ENCODE measurements around the gene PTTG1IP2.

Gene PTTG1IP2

DNA sequence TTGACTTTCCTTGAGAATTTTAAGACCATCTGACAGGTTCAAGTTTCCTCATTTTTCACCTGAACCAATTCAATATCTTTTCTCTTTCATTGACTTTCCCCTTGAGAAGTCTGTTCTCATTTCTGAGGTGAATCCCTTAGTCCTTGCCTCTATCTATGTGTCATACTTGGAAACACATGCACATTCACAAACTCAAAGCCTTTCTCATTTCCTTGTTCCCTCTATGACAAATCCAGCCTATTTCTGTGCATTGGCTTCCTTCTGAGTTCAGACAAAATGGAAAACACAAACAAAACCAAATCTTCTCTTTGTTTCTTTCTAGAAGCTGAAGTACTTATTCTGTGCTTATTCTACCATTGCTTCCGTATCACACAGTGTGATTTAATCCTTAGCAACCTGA lies 13.8 kb downstream of the PTTG1IP2 start:
- Histone ChIP-seq H3K27ac (ENCODE audit: insufficient read depth, low read depth, low read length, poor library complexity, severe bottlenecking) (no peak overlapping the region), H3K36me3 (ENCODE audit: control insufficient read depth, insufficient read depth, low read length) (no peaks in the 10 kb centered on the region), H3K4me1 (ENCODE audit: control insufficient read depth, insufficient read depth, low read length) (peaks cover 9% of the 10 kb centered on the region), H3K4me3 (ENCODE audit: insufficient read depth, low read depth, low read length) (no peak overlapping the region), H3K9me3 (ENCODE audit: control insufficient read depth, low read length) (no peaks in the 10 kb centered on the region), H3K27me3 (ENCODE audit: control insufficient read depth, insufficient read depth, low read length, poor library complexity, severe bottlenecking) (no peaks in the 10 kb centered on the region)
- 87 to 89% methylated on average over 1 of the region's 1 CpG for WGBS, 2 experiments

GRCh38 chr7:90484706-90485105 lies 15.3 kb downstream of the PTTG1IP2 start:
- Histone ChIP-seq H3K27me3 (ENCODE audit: control insufficient read depth, insufficient read depth, low read length, poor library complexity, severe bottlenecking) (no peaks in the 10 kb centered on the region), H3K36me3 (ENCODE audit: control insufficient read depth, insufficient read depth, low read length) (no peaks in the 10 kb centered on the region), H3K4me1 (ENCODE audit: control insufficient read depth, insufficient read depth, low read length) (peaks cover 9% of the 10 kb centered on the region), H3K27ac (ENCODE audit: insufficient read depth, low read depth, low read length, poor library complexity, severe bottlenecking) (no peak overlapping the region), H3K4me3 (ENCODE audit: insufficient read depth, low read depth, low read length) (no peak overlapping the region), H3K9me3 (ENCODE audit: control insufficient read depth, low read length) (no peaks in the 10 kb centered on the region)

DNA sequence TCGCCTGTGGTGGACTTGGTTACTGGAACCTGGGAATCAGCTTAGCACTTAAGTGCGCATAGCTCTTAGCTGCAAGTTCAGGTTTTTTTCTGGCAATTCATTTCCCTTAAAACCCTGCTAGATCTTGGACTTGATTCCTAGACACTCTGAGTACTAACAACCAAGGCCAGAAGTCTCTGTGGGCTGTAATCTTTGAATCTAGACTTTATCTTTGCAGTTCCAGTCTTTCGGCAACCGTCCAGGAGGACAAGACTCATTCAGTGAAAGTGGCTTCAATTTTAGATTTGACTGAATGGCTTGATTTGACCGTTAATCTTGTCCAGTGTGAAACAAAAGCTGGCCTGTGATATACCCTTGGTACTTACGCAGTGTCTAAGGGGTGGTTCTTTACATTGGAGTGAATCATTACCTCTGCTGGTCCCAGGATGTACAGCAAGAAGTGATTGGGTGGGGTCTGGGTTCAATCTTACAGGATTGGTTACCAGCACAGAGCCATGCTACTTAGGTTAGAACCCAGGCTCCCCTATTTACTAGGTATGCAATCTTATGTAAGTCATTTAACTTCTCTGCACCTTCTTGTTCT lies 16.4 kb downstream of the PTTG1IP2 start:
- no peaks in the 10 kb centered on the region for H3K9me3 ChIP-seq (ENCODE audit: control insufficient read depth, low read length)
- WGBS, 2 experiments = 78 to 80% methylated on average over 6 of the region's 6 CpGs

GRCh38 chr7:90487808-90488207 lies 18.4 kb downstream of the PTTG1IP2 start:
- H3K9me3 ChIP-seq (ENCODE audit: control insufficient read depth, low read length) = no peaks in the 10 kb centered on the region
- no peaks in the 10 kb centered on the region for H3K27me3 ChIP-seq (ENCODE audit: control insufficient read depth, insufficient read depth, low read length, poor library complexity, severe bottlenecking)
- H3K4me3 ChIP-seq (ENCODE audit: insufficient read depth, low read depth, low read length) = no peak overlapping the region
- WGBS, 2 experiments = 100% methylated on average over 1 of the region's 2 CpGs
- H3K4me1 ChIP-seq (ENCODE audit: control insufficient read depth, insufficient read depth, low read length) = peaks cover 9% of the 10 kb centered on the region
- no peaks in the 10 kb centered on the region for H3K36me3 ChIP-seq (ENCODE audit: control insufficient read depth, insufficient read depth, low read length)
- H3K27ac ChIP-seq (ENCODE audit: insufficient read depth, low read depth, low read length, poor library complexity, severe bottlenecking) = no peak overlapping the region

More for the DNA sequence above, 16.4 kb downstream of the PTTG1IP2 start:
- Histone ChIP-seq H3K27me3 (ENCODE audit: control insufficient read depth, insufficient read depth, low read length, poor library complexity, severe bottlenecking) (no peaks in the 10 kb centered on the region), H3K27ac (ENCODE audit: insufficient read depth, low read depth, low read length, poor library complexity, severe bottlenecking) (no peak overlapping the region), H3K4me3 (ENCODE audit: insufficient read depth, low read depth, low read length) (no peak overlapping the region), H3K4me1 (ENCODE audit: control insufficient read depth, insufficient read depth, low read length) (peaks cover 9% of the 10 kb centered on the region), H3K36me3 (ENCODE audit: control insufficient read depth, insufficient read depth, low read length) (no peaks in the 10 kb centered on the region)

GRCh38 chr7:90488220-90488619 lies 18.8 kb downstream of the PTTG1IP2 start:
- Histone ChIP-seq H3K4me3 (ENCODE audit: insufficient read depth, low read depth, low read length) (no peak overlapping the region), H3K9me3 (ENCODE audit: control insufficient read depth, low read length) (no peaks in the 10 kb centered on the region), H3K4me1 (ENCODE audit: control insufficient read depth, insufficient read depth, low read length) (peaks cover 6% of the 10 kb centered on the region), H3K27ac (ENCODE audit: insufficient read depth, low read depth, low read length, poor library complexity, severe bottlenecking) (no peak overlapping the region), H3K27me3 (ENCODE audit: control insufficient read depth, insufficient read depth, low read length, poor library complexity, severe bottlenecking) (no peaks in the 10 kb centered on the region), H3K36me3 (ENCODE audit: control insufficient read depth, insufficient read depth, low read length) (no peaks in the 10 kb centered on the region)
- 100% methylated on average over 1 of the region's 1 CpG; no CpG with 5 or more reads in 1 of the 2 experiments for WGBS, 2 experiments

GRCh38 chr7:90492250-90492649 lies 22.8 kb downstream of the PTTG1IP2 start:
- no peaks in the 10 kb centered on the region for H3K27me3 ChIP-seq (ENCODE audit: control insufficient read depth, insufficient read depth, low read length, poor library complexity, severe bottlenecking)
- no peak overlapping the region for H3K4me3 ChIP-seq (ENCODE audit: insufficient read depth, low read depth, low read length)
- no peak overlapping the region for H3K27ac ChIP-seq (ENCODE audit: insufficient read depth, low read depth, low read length, poor library complexity, severe bottlenecking)
- H3K36me3 ChIP-seq (ENCODE audit: control insufficient read depth, insufficient read depth, low read length) = no peaks in the 10 kb centered on the region
- 95% methylated on average over 6 of the region's 6 CpGs for WGBS, 2 experiments
- no peaks in the 10 kb centered on the region for H3K4me1 ChIP-seq (ENCODE audit: control insufficient read depth, insufficient read depth, low read length)
- H3K9me3 ChIP-seq (ENCODE audit: control insufficient read depth, low read length) = no peaks in the 10 kb centered on the region

- H3K4me3 ChIP-seq (ENCODE audit: insufficient read depth, low read depth, low read length) = no peak overlapping the region
- no peaks in the 10 kb centered on the region for H3K9me3 ChIP-seq (ENCODE audit: control insufficient read depth, low read length)
- H3K4me1 ChIP-seq (ENCODE audit: control insufficient read depth, insufficient read depth, low read length) = no peaks in the 10 kb centered on the region
- H3K36me3 ChIP-seq (ENCODE audit: control insufficient read depth, insufficient read depth, low read length) = no peaks in the 10 kb centered on the region
- 81 to 96% methylated on average over 1 of the region's 1 CpG for WGBS, 2 experiments
- H3K27me3 ChIP-seq (ENCODE audit: control insufficient read depth, insufficient read depth, low read length, poor library complexity, severe bottlenecking) = no peaks in the 10 kb centered on the region
- H3K27ac ChIP-seq (ENCODE audit: insufficient read depth, low read depth, low read length, poor library complexity, severe bottlenecking) = no peak overlapping the region
Observed at GRCh38 chr7:90495241-90495640, 25.8 kb downstream of the PTTG1IP2 start.

DNA sequence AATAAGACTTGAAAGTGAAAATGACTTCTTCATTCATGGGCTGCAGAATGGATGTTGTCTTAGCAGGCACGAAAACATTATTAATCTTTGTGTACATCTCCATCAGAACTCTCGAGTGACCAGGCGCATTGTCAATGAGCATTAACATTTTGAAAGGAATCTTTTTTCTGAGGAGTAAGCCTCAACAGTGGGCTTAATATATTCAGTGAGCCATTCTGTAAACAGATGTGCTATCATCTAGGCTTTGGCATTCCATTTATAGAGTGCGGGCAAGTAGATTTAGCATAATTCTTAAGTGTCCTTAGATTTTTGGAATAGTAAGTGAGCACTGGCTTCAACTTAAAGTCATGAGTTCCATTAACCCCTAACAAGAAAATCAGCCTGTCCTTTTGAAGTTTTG lies 33.1 kb downstream of the PTTG1IP2 start:
- no peaks in the 10 kb centered on the region for H3K27me3 ChIP-seq (ENCODE audit: control insufficient read depth, insufficient read depth, low read length, poor library complexity, severe bottlenecking)
- H3K4me1 ChIP-seq (ENCODE audit: control insufficient read depth, insufficient read depth, low read length) = no peaks in the 10 kb centered on the region
- H3K4me3 ChIP-seq (ENCODE audit: insufficient read depth, low read depth, low read length) = no peak overlapping the region
- H3K9me3 ChIP-seq (ENCODE audit: control insufficient read depth, low read length) = no peaks in the 10 kb centered on the region
- no peaks in the 10 kb centered on the region for H3K36me3 ChIP-seq (ENCODE audit: control insufficient read depth, insufficient read depth, low read length)
- WGBS, 2 experiments = 95 to 100% methylated on average over 4 of the region's 4 CpGs
- H3K27ac ChIP-seq (ENCODE audit: insufficient read depth, low read depth, low read length, poor library complexity, severe bottlenecking) = no peak overlapping the region

DNA sequence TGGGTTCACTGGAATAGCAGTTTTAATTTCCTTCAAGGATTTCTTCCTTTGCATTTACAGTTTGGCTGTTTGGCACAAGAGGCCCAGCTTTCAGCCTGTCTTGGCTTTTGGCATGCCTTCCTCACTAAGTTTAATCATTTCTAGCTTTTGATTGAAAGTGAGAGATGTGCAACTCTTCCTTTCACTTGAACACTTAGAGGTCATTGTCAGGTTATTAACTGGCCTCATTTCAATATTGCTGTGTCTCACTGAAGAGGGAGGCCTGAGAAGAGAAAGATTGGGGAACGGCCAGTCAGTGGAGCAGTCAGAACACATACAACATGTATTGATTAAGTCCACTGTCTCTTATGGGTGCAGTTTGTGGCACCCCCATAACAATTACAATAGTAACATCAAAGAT lies 33.9 kb downstream of the PTTG1IP2 start:
- H3K4me1 ChIP-seq (ENCODE audit: control insufficient read depth, insufficient read depth, low read length) = no peaks in the 10 kb centered on the region
- no peak overlapping the region for H3K27ac ChIP-seq (ENCODE audit: insufficient read depth, low read depth, low read length, poor library complexity, severe bottlenecking)
- H3K9me3 ChIP-seq (ENCODE audit: control insufficient read depth, low read length) = no peaks in the 10 kb centered on the region
- no peaks in the 10 kb centered on the region for H3K27me3 ChIP-seq (ENCODE audit: control insufficient read depth, insufficient read depth, low read length, poor library complexity, severe bottlenecking)
- 90 to 100% methylated on average over 1 of the region's 1 CpG for whole genome bisulfite sequencing, 2 experiments
- no peak overlapping the region for H3K4me3 ChIP-seq (ENCODE audit: insufficient read depth, low read depth, low read length)
- no peaks in the 10 kb centered on the region for H3K36me3 ChIP-seq (ENCODE audit: control insufficient read depth, insufficient read depth, low read length)

- no peak overlapping the region for H3K4me3 ChIP-seq (ENCODE audit: insufficient read depth, low read depth, low read length)
- no peaks in the 10 kb centered on the region for H3K9me3 ChIP-seq (ENCODE audit: control insufficient read depth, low read length)
- H3K27me3 ChIP-seq (ENCODE audit: control insufficient read depth, insufficient read depth, low read length, poor library complexity, severe bottlenecking) = no peaks in the 10 kb centered on the region
- H3K27ac ChIP-seq (ENCODE audit: insufficient read depth, low read depth, low read length, poor library complexity, severe bottlenecking) = no peak overlapping the region
- no peaks in the 10 kb centered on the region for H3K36me3 ChIP-seq (ENCODE audit: control insufficient read depth, insufficient read depth, low read length)
- 100% methylated on average over 1 of the region's 1 CpG for WGBS, 2 experiments
- H3K4me1 ChIP-seq (ENCODE audit: control insufficient read depth, insufficient read depth, low read length) = no peaks in the 10 kb centered on the region
Observed at GRCh38 chr7:90507692-90508091, 38.3 kb downstream of the PTTG1IP2 start.

DNA sequence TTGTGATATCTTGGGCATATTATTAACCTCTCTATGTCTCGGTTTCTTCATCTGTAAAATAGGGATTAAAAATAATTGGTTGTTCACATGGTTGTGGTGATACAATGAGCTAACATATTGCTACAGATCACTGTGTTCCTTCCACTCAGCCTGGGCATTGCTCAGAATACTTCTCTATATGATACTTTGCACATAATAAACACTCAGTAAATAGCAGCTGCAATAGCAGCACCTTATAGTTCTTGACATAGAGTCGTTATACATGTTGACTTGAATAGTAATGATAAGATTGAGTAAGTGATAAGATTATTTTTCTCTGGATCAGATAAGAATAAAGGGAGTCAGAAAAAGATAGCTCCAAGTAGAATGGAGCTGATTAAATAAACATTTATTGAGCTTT lies 42.3 kb downstream of the PTTG1IP2 start:
- no peak overlapping the region for H3K27ac ChIP-seq (ENCODE audit: insufficient read depth, low read depth, low read length, poor library complexity, severe bottlenecking)
- WGBS, 2 experiments = 88 to 90% methylated on average over 1 to 2 of the region's 2 CpGs
- no peaks in the 10 kb centered on the region for H3K27me3 ChIP-seq (ENCODE audit: control insufficient read depth, insufficient read depth, low read length, poor library complexity, severe bottlenecking)

More for the DNA sequence above, 42.3 kb downstream of the PTTG1IP2 start:
- Histone ChIP-seq H3K9me3 (ENCODE audit: control insufficient read depth, low read length) (no peaks in the 10 kb centered on the region), H3K4me1 (ENCODE audit: control insufficient read depth, insufficient read depth, low read length) (no peaks in the 10 kb centered on the region), H3K36me3 (ENCODE audit: control insufficient read depth, insufficient read depth, low read length) (no peaks in the 10 kb centered on the region), H3K4me3 (ENCODE audit: insufficient read depth, low read depth, low read length) (no peak overlapping the region)

Data from ectodermal cell (in vitro differentiated cells).